Activated T-helper 1 cell treated with anti-CD3 and anti-CD28 coated beads, Interleukin-2, amount 50 U/mL, for 16 hours (primary cell): ENCODE data around the gene ANKRD55.

ENCODE experiments used
- DNase-seq, 2 donors: peaks; one replicate each; pipeline ENCODE4 v3.0.0-alpha.2; 2020; ENCODE audit warnings: low read depth in 1 of 2, low spot score in 1 of 2

Gene ANKRD55

DNA sequence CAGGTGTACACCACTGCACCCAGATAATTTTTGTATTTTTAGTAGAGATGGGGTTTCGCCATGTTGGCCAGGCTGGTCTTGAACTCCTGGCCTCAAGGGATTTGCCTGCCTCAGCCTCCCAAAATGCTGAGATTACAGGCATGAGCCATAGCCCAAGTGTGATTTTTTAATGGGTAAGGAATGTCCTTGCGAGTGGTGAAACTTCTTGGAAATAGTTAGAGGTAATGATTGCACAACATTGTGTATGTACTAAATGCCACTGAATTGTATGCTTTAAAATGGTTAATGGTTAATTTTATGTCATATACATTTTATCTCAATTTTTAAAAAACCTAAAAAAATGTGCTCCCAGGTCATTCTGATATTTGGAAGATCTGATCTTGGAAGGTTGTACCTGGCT lies 178.5 kb downstream of the ANKRD55 start:
- no peak for DNase-seq

- no peak for DNase-seq
These were observed 179.8 kb downstream of the ANKRD55 start for GRCh38 chr5:56053363-56053762.

DNA sequence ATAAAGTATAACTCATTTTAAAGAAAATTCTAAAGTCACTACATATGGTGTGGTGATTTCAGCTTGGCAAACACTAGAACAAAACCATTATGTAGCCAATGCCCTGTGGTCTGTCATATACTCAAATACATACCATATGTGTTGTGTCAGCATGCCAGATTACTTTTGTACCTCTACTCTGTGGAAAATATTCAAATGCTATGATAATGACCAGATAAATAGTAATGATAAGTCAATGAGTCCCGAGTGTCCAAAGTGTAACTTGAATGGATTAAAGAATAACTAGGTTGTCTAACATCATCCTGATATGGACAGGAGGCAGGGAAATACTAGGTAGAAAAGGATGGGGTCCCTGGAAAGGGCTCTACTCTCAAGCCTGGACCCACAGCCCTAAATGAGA lies 180.4 kb downstream of the ANKRD55 start:
- no peak for DNase-seq

DNA sequence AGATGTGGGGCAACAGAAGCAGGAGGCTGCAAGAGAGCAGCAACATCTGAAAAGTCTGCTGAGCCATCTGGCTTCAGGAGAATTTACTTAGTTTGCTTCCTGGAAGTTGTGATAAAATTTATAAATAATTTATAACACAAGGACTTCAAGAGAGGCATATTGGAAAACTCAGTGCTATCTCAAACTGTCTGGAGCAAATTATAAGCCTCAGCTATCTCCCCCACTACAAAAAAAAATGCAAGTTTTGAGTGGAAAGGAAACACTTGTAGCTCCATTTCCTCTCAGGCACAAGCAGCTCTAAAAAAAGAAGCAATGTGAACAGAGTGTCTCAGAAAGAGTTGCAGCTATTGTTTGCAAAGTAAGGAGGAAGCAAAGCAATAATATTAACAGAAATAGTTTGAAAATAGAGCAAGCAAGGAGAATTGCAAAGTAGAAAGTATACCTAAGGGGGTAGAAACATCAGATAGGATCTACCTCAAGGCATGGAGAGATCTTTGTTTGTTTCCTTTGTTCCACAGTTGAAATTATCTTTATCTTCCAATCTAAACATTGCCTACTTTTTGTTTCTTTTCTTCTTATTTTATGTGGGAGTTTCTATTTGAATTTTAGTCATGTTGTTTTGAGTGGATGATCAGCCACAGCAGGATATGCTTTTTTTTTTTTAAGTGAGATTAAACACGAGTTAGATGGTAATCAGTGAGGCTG lies 182.4 kb downstream of the ANKRD55 start:
- no peak for DNase-seq
